HL-60 (cell line): ENCODE data around the gene FBXO42.

Source experiments
- DNase-seq, 2 experiments: peaks; one replicate each; pipeline ENCODE4 v3.0.0-alpha.2; 2010 to 2020; ENCODE audit warnings: low read depth in 1 of 2, low spot score in 1 of 2
- H3K27ac ChIP-seq: fragments of 250-450 bp; sonication (Bioruptor Pico); replicated peaks from 2 replicates; pipeline ENCODE4 v1.5.1; 2020; ENCODE audit warnings: mild to moderate bottlenecking, moderate library complexity
- H3K27me3 ChIP-seq: fragments of 250-450 bp; sonication (Bioruptor Pico); 2 replicates; pipeline ENCODE4 v1.5.1; 2021; ENCODE audit warnings: mild to moderate bottlenecking, moderate library complexity; ENCODE audit not compliant: insufficient read depth, poor library complexity, severe bottlenecking
- H3K4me3 ChIP-seq: replicated peaks from 2 replicates; pipeline ENCODE4 v1.5.1; 2011; ENCODE audit warnings: mild to moderate bottlenecking, control low read depth, low read length; ENCODE audit not compliant: insufficient read depth
- CTCF ChIP-seq: IDR thresholded peaks from one replicate; pipeline ENCODE4 v1.5.1; 2011; ENCODE audit warnings: low read length, control low read depth, inconsistent platforms; ENCODE audit not compliant: insufficient read depth
- GABPA ChIP-seq: IDR thresholded peaks from 2 replicates; pipeline ENCODE4 v1.6.1; 2012; ENCODE audit warnings: low read depth
- POLR2AphosphoS5 ChIP-seq: IDR thresholded peaks from 2 replicates; pipeline ENCODE4 v1.6.1; 2012; ENCODE audit warnings: low read depth
- REST ChIP-seq: IDR thresholded peaks from 2 replicates; pipeline ENCODE4 v1.6.1; 2012; ENCODE audit warnings: low read depth; ENCODE audit not compliant: insufficient replicate concordance
- SPI1 ChIP-seq: IDR thresholded peaks from 2 replicates; pipeline ENCODE4 v1.6.1; 2012; ENCODE audit warnings: low read depth, mild to moderate bottlenecking, borderline replicate concordance

Gene FBXO42

GRCh38 chr1:16229976-16230740 lies 122.1 kb downstream of the FBXO42 start:
- DNase-seq = no peak

GRCh38 chr1:16226490-16227179 lies 125.6 kb downstream of the FBXO42 start:
- Histone ChIP-seq H3K27ac (no peak overlapping the region), H3K27me3 (no peaks in the 10 kb centered on the region), H3K4me3 (no peak overlapping the region)
- DNase-seq = no peak
- TF ChIP-seq POLR2AphosphoS5 (no peak), GABPA (no peak), SPI1 (no peak), CTCF (no peak)

More at GRCh38 chr1:16229976-16230740, 122.1 kb downstream of the FBXO42 start:
- TF ChIP-seq GABPA = no peak
- TF ChIP-seq REST = no peak
- TF ChIP-seq SPI1 = no peak
- no peak for TF ChIP-seq CTCF
- TF ChIP-seq POLR2AphosphoS5 = no peak
- Histone ChIP-seq H3K4me3 (no peak overlapping the region), H3K27ac (no peak overlapping the region), H3K27me3 (no peaks in the 10 kb centered on the region)

GRCh38 chr1:16226129-16226489 lies 126.2 kb downstream of the FBXO42 start:
- DNase-seq = no peak
- Histone ChIP-seq H3K27me3 (no peaks in the 10 kb centered on the region), H3K27ac (no peak overlapping the region), H3K4me3 (no peak overlapping the region)
- no peak for TF ChIP-seq POLR2AphosphoS5
- TF ChIP-seq REST = no peak
- TF ChIP-seq CTCF = no peak
- TF ChIP-seq SPI1 = no peak
- TF ChIP-seq GABPA = no peak
